Kidney epithelial cell (primary cell): ENCODE measurements around the gene COL23A1. TPM values are rescaled to one million over a fixed set of nuclear protein-coding genes. Genes with fewer than 3 reads are reported as not detected.

Source experiments
- DNase-seq: peaks from one replicate; pipeline ENCODE4 v3.0.0-alpha.2; 2010; ENCODE audit warnings: low read depth
- H3K27me3 ChIP-seq: 2 replicates; pipeline ENCODE4 v1.6.0; 2011; ENCODE audit warnings: low read length; ENCODE audit not compliant: control insufficient read depth, insufficient read depth
- H3K36me3 ChIP-seq: 2 replicates; pipeline ENCODE4 v1.5.1; 2011; ENCODE audit warnings: low read length; ENCODE audit not compliant: control insufficient read depth, insufficient read depth
- H3K4me3 ChIP-seq: 2 replicates; pipeline ENCODE4 v1.5.1; 2011; ENCODE audit warnings: low read depth, mild to moderate bottlenecking, control low read depth, low read length
- total RNA-seq: library from RNA; depleted of rRNA; stranded (reverse); fragments of >200 nt; gene quantifications from 2 replicates; pipeline ENCODE4 v1.2.3, GENCODE V29; 2015
- TF ChIP-seq, protein P1 (sequence below): IDR thresholded peaks from 2 replicates; pipeline ENCODE4 v1.5.1; 2011; ENCODE audit warnings: mild to moderate bottlenecking, moderate library complexity, low read length, control low read depth, inconsistent platforms; ENCODE audit not compliant: insufficient read depth, poor library complexity, severe bottlenecking

Gene COL23A1
- total RNA-seq, 1 donor from 2014 or later = 0.17 TPM

DNA sequence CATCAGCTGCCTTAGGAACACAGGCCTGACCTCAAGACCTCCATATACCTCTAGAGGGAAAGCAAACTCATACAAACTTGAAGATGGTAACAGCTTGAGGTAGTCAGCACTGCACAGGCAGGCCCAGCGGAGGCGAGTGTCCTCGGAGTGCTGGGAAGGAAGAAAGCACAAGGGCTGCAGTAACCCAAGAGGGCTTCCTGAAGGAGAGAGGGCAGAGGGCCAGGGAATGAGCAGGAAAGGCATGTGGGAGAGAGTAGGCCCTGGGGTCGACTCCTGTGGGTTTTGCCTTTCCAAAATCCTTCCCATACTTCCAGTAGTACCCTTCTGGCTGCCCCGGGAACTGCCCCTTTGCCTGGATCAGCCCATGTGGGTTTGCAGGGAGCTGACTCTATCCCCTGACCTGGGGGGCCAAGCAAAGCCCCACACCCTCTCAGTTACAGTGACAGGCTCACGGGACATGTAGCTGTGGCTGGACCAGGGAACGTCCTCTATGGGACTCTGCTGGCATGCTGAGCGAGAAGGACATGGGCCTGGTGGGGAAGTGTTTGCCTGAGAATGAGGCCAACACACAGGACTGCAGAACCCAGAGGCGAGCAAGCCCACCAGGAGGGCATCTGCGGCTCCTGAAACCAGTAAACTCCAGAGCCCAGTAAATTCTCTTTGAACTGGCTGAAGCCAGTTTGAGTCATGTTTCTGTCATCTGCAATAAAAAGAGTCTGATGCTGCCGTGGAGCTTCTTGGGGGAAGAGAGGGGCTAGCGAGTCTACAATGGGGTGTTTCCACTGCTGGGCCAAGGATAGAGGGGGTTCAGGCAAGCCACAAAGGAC, 64.1 kb downstream of the COL23A1 start:
- no peaks in the 10 kb centered on the region for H3K36me3 ChIP-seq

DNA sequence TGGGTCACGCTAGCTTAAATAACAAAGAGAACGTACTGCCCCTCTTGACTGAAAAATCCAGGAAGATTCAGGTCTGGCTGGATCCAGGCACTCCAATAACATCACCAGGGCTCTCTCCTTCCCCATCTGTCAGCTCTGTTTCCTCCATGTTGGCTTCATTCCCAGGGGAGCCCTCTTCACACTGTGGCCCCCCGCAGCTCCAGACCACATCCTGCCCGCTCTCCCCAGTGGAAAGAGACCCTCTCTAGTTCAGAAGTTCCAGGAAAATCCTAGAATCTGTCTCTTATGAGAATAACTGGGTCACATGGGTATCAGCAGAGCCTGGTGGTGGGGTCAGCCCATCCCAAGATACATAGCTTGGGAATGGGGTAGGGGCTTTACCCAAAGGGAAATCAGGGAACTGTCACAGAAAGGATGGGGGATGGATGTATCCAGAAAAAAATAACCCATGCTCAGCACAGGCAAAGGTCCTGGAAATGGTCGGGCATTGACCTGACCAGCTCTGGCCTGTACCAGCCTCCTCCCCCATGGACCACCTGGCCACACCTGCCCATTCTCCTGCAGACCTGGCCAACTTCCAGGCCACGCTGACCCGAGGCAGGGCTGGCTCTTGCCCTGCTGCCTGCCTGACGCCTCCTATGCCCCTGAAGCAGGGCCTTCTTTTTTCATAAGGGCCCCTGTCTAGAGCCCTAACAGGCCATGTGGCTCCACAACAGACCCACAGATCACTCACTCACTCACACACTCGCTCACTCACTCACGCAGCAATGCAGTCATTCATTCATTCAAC, 65.9 kb downstream of the COL23A1 start:
- Histone ChIP-seq H3K36me3 (no peaks in the 10 kb centered on the region), H3K27me3 (no peaks in the 10 kb centered on the region), H3K4me3 (no peak overlapping the region)
- TF ChIP-seq, protein P1, sequence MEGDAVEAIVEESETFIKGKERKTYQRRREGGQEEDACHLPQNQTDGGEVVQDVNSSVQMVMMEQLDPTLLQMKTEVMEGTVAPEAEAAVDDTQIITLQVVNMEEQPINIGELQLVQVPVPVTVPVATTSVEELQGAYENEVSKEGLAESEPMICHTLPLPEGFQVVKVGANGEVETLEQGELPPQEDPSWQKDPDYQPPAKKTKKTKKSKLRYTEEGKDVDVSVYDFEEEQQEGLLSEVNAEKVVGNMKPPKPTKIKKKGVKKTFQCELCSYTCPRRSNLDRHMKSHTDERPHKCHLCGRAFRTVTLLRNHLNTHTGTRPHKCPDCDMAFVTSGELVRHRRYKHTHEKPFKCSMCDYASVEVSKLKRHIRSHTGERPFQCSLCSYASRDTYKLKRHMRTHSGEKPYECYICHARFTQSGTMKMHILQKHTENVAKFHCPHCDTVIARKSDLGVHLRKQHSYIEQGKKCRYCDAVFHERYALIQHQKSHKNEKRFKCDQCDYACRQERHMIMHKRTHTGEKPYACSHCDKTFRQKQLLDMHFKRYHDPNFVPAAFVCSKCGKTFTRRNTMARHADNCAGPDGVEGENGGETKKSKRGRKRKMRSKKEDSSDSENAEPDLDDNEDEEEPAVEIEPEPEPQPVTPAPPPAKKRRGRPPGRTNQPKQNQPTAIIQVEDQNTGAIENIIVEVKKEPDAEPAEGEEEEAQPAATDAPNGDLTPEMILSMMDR = no peak
- DNase-seq = no peak

More for the DNA sequence above, 64.1 kb downstream of the COL23A1 start:
- Histone ChIP-seq H3K27me3 (no peaks in the 10 kb centered on the region), H3K4me3 (no peak overlapping the region)
- TF ChIP-seq, protein P1 = no peak
- DNase-seq = no peak

DNA sequence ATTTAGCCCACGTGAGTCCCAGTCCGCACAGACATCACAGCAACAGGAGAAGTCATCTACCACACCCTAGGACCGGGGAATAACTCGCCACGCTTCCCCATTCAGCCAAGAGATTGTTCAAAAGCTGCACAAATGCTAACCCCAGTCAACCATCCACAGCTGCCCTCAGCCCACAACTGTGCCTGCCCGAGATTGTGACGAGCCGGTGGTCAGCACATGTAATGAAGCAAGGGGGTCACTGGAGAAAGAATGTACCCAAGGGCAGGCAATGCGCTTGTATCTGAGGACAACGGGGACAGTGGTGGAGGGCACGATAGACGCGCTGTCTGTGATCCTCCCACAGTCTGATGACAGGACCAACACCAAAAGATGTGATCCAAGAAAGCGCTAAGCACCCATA, 67.8 kb downstream of the COL23A1 start:
- Histone ChIP-seq H3K36me3 (no peaks in the 10 kb centered on the region), H3K27me3 (no peaks in the 10 kb centered on the region), H3K4me3 (no peak overlapping the region)
- no peak for DNase-seq
- TF ChIP-seq, protein P1 = no peak

DNA sequence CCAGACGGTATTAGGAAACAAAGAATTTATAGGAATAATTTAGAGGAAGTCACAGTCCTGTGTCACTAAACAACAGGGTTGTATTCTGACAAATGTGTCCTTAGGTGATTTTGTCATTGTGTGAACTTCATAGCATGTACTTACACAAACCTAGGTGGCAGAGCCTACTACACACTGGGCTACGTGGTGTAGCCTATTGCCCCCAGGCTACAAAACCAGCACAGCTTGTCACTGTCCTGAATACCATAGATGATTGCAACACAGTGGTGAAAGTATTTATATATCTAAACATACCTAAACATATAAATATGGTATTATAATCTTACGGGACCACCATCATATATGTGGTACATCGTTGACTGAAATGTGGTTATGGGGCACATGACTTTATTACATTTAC, 69.3 kb downstream of the COL23A1 start:
- H3K4me3 ChIP-seq = no peak overlapping the region
- no peaks in the 10 kb centered on the region for H3K36me3 ChIP-seq
- no peaks in the 10 kb centered on the region for H3K27me3 ChIP-seq
- no peak for DNase-seq
- TF ChIP-seq, protein P1 = no peak

DNA sequence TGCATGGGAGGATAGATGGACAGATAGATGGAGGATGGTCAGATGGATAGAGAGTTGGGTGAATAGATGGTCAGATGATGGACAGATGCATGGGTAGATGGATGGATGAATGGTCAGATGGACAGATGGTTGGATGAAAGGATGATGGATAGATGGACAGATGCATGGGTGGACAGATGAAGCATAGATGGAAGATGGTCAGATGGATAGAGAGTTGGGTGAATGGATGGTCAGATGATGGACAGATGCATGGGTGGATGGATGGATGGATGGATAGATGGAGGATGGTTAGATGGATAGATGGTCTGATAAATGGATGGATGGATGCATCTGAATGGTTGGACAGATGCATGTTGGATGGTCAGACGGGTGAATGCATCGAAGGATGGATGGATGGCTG, 70.4 kb downstream of the COL23A1 start:
- Histone ChIP-seq H3K4me3 (no peak overlapping the region), H3K36me3 (no peaks in the 10 kb centered on the region), H3K27me3 (no peaks in the 10 kb centered on the region)
- TF ChIP-seq, protein P1 = no peak
- DNase-seq = no peak

DNA sequence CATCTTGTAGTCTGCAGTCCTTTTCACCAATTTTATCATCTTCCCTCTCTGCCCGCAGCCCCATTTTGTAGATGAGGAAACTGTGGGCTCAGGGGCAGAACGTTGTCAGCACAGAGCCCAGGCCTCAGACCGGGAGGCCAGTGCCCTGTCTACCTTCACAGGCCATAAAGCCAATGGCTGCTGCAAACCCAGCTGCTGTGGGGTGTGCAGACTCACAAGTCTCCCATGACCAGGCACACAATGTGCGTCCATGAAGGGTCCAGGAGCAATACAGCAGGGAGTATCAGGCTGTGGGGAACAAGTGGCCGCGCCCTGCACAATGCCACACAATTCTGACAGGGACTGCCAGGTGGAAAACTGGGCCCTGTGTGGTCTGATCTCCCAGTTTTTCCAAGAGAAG, 71.0 kb downstream of the COL23A1 start:
- no peaks in the 10 kb centered on the region for H3K36me3 ChIP-seq
- TF ChIP-seq, protein P1 = no peak
- no peak overlapping the region for H3K4me3 ChIP-seq

More for the DNA sequence above, 71.0 kb downstream of the COL23A1 start:
- H3K27me3 ChIP-seq = no peaks in the 10 kb centered on the region
- DNase-seq = no peak
